HG02943 (cell line): ENCODE results near the gene KAT5.
"Not testable (repeated sequence)": the region's sequence is repeated elsewhere in the genome, so short reads cannot be mapped to it uniquely, and the experiment has no call there.

Experiments used
- ATAC-seq: cut with Tn5 transposase; IDR thresholded peaks from one replicate; pipeline ENCODE4 v1.9.1; 2021; ENCODE audit warnings: mild to moderate bottlenecking, low read depth, moderate library complexity; ENCODE audit not compliant: unreplicated experiment

KAT5 gene

DNA sequence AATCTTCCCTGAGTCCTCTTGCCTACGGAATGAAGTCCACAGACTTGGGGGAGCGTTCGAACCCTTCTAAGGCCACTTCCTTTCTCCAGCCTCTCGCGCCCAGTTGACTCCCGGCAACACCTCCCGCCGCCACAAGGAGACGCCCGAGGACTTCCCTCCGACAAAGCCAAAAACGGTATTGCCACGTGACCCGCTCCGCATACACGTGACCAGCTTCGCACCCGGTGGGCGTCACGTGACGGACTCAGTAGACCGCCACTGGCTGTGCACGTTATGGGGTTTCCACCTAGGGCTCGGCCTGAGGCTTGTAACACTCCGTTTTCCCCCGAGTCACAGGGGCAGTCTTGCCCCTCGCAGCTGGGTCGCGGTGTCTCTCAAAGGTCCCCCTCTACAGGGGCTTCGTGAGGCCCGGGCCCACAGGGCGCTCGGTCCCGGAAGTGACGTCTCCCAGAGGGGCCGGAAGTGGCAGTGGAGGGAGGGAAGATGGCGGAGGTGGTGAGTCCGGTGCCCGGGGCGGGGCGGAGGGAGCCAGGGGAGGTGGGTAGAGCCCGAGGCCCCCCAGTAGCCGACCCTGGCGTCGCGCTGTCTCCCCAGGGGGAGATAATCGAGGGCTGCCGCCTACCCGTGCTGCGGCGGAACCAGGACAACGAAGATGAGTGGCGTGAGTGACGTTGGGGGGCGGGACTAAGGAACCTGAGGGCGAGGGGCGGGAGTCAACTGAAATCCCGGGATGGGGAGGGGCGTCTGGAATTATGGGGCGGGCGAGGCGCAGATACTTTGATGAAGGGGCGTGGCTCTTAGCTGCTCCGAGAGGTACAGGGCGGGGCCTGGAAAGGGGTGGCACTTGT, at the start of gene KAT5:
Gene KAT5, plus strand, starts transcription at position 468 of the 848 bp plus-strand sequence. Its CDS starts 16 bp downstream, at position 484.
- ATAC-seq = peak; percentile 84

DNA sequence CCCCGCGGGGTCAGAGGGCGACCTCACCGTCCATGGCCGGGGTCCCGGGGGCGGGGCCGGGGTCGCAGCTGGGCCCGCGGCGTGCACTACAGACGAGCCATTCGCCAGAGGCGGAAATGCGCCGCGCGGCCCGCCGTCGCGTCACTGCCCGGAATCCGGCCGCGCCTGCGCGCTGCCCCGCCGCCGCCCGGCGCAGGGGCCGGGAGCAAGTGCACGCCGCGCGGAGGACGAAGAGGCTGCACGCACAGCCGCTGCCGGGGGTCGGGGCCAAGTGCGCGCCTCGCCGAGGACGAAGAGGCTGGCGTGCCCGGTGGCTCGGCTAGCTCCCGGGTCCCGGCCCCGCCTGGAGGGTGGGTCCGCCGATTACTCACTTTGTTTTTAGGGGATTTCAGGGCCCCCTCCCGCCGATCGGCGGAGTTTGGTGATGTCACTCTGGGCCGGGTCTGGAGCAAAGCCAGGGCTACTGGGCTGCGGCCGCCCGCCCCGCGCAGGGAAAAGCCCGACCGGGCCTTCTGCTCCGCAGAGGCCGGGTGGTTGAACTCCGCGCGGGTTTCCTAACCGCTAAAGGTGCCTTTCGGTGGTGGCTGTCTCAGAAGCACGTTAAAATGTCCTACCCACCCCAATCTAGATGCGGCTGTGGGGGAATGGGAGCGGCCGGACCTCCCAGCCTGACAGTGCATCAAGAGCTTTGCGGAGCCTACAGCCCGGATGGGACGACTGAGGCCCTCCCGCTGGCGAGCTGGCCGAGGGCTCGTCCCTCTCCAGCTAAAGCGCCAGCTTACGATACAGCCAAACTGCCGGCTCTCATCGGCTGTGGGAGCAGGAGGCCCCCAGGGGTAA, 49.0 kb upstream of the KAT5 start, which contains the start of gene RELA:
Gene RELA, minus strand, starts transcription at position 118 of the 840 bp plus-strand sequence. Its CDS starts 84 bp downstream, at position 34.
- peak; percentile 68 for ATAC-seq

DNA sequence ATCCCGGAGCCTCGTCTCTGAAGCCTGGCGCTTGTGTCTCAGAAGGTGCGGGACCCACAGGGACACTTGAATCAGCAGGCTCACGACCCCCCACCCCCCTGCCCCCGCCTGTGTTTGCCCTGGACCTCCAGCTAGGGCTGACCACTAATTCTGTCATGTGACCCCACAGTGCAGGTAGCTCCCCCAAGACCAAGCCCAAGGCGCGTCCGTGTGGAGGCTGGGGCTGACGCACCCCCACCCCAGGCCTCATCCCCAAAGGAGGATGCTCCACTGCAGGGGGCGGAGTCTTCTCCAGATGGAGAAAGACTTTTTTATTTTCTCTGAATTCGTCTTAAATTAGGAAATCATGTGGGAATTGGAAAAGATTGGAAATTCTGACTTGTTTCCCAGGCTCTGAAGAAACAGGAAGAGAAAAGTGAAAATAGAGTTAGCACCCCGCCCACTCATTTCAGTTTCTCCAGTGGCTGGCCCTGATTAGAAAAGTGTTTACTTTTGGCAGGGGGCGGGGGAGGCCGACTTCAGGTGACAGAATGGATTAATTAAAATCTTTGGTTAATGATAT, 48.3 kb upstream of the KAT5 start:
- no peak for ATAC-seq

DNA sequence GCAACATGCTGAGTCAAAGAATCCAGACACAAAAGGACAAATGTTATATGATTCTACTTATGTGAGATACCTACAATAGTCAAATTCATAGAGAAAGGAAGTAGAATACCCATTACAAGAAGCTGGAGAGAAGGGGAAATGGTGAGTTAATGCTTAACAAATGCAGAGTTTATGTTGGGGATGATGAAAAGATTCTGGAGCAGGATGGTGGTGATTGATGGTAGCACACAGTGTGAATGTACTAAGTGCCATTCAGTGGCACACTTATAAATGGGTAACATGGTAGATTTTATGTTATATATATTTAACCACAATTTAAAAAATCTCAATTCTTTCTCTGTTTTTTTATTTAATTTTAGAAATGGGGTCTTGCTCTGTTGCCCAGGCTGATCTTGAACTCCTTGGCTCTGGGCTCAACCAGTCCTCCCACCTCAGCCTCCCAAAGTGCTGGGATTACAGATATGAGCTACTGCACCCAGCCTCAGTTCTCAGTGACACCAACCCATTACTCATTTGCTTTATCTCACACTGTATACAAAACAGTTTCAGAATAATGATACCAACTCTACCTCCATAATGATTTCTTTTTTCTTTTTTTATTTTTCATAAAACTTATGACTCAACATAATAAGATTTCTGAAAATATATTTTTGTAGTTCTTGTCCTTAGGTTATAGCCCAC, 39.7 kb upstream of the KAT5 start:
- no peak for ATAC-seq

DNA sequence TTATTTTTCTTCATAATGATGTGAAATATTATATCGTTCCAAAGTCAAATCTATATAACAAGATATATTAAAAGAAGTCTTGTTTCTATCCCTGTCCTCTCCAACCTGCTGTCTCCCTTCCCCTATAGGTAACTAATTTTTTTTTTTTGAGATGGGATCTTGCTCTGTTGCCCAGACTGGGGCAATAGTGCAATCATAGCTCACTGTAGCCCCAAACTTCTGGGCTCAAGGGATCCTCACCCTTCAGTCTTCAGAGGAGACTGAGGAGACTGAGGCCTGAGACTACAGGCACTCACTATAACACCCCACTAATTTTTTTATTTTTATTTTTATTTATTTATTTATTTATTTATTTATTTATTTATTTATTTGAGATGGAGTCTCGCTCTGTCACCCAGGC, 39.1 kb upstream of the KAT5 start:
- ATAC-seq = no peak

DNA sequence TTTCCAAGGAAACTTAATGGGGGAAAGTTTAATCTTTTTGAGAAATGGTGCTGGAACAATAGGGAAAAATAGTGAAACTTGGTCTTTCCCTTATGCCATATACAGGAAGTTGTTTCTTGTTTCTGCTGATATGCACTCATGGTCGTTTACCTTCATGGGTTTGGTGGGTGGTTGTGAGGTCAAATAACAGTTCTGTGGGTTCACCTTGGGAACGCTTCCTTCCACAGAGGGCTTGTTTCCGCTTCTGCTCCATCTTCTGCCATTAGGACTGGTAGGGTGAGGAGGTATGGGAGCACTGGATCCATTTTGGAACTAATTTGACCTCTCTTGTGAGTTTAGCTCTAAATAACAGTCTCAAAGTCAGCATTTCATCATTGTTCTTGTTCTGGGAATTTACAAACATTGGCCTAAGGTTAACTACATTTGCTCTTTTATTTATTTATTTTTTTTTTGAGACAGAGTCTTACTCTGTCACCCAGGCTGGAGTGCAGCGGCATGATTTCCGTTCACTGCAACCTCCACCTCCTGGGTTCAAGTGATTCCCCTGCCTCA, 31.8 kb upstream of the KAT5 start:
- no peak for ATAC-seq

DNA sequence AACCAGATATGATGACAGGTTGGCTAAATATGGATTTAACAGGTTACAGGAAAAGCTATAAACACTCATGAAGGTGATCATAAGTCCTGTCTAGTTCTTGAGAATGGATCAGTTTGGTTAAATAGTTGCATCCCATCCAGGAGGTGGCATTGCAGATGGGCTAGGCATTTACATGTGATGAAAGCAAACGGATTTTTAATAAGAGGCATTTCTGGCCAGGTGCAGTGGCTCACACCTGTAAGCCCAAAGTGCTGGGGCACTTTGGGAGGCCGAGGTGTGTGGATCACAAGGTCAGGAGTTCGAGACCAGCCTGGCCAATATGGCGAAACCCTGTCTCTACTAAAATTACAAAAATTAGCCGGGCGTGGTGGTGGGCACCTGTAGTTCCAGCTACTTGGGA, 28.6 kb upstream of the KAT5 start:
- not testable (repeated sequence) for ATAC-seq

DNA sequence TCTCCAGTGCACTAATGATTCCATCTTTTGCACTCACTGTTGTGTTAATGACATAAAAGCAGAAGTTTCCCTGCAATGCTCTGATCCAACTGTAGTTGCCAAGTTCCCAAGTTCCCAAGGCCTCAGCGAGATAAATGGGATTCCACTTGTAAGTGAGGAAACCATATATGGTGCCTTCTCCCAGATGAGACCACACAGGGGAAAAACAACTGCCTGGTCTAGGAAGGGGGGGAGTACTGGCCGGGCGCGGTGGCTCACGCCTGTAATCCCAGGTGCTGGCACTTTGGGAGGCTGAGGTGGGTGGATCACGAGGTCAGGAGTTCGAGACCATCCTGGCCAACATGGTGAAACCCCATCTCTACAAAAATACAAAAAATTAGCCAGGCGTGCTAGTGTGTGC, 26.1 kb upstream of the KAT5 start:
- ATAC-seq = no peak

DNA sequence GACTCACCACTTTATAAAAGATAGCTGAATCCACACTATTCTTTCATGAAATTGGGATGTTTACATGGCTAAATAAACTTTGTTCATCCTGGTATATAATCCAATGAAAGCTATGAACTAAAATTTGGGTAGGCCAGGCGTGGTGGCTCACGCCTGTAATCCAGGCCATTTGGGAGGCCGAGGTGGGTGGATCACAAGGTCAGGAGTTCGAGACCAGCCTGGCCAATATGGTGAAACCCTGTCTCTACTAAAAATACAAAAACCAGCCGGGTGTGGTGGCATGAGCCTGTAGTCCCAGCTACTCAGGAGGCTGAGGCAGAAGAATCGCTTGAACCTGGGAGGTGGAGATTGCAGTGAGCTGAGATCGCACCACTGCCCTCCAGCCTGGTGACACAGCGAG, 20.2 kb upstream of the KAT5 start:
- ATAC-seq = not testable (repeated sequence)

DNA sequence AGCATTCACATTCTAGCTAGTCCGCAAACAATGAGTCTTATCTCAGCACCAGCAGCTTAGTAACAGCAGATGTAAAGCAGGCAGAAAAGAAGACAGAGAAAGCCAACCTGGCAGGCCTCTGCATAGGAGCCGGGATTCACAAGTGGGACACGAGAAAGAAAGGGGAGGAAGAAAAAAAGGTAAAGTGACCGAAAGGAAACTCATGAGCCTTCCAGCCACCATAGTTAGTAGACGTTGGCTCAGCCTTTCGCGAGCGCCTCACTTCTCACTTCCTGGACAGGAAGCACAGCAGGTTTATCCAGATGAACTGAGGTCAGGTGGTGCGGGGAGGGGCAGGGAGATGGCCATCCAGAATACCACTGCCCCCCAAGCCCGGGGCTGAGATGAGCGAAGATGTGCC, 19.7 kb upstream of the KAT5 start:
- no peak for ATAC-seq

DNA sequence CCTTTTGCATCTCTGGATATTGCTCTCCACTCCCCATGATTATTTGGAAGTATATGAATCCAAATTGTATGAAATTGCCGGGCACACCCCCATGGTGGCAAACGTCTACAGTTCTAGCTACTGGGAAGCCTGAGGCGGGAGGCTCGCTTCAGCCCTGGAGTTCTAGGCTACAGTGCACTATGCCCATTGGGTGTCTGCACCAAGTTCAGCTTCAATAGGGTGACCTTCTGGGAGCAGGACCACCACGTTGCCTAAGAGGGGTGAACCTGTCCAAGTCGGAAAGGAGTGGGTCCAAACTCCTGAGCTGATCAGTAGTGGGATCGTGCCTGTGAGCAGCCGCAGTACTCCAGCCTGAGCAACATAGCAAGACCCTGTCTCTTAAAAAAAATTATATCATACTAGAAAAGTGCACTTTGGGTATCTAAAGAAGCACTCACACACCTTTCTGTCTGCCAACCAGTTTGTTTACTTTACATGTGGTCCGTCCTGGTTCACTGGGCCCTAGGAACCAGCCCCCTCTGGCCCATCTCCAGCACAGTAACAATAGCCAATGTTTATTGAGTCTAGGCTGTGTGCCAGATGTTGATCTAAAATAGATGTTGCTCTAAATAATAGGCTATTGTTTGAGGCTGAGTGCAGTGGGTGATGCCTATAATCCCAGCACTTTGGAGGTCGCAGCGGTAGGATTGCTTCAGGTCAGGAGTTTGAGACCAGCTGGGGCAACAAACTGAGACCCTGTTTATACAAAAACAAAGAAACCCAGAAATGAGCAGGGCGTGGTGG, 16.4 kb upstream of the KAT5 start:
- no peak for ATAC-seq

DNA sequence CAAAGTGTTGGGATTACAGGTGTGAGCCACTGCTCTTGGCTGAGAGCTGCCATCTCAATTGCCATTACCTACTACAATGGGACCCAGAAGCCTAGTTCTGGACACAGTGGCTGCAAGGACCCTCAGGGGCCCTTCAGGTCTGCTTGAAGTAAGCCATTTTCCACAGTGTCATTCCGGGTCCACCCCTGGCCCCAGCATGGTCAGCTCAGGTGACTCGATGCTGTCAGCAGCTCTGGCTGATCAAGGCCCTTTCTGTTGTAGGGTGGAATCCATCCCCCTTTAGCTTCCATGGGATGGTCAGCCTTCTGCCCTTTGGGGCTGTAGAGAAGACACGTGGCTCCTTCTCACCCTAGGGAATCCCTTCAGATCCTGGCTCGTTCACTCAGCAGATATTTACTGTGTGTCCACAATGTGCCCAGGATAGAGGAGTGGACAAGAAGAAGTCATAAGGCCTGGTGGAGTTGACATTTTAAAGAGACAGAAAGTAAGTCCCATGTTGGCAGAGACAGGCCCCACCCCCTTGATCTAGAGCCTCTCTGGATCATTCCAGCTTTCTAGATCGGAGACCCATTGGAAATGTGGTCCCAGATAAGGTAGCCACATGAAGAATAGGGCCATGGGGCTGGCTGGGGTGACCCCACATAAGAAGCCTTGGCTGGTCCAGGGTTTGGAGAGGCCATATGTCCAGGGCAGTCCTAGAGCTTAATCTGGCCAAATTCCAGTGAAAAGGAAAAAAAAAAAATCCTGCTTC, 15.1 kb upstream of the KAT5 start:
- no peak for ATAC-seq

DNA sequence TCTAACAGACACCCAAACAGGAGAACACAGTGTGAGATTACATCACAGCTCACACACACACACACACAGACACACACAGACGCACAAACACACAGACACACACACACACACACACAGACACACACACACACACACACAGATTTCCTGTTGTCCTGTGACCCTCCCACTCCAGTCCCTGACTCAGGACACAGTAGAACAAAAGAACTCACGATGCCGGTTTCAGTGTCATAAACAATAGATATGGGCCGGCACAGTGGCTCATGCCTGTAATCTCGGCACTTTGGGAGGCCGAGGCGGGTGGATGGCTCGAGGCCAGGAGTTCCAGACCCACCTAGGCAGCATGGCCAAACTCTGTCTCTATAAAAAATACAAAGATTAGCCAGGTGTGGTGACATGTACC, 13.8 kb upstream of the KAT5 start:
- ATAC-seq = no peak

DNA sequence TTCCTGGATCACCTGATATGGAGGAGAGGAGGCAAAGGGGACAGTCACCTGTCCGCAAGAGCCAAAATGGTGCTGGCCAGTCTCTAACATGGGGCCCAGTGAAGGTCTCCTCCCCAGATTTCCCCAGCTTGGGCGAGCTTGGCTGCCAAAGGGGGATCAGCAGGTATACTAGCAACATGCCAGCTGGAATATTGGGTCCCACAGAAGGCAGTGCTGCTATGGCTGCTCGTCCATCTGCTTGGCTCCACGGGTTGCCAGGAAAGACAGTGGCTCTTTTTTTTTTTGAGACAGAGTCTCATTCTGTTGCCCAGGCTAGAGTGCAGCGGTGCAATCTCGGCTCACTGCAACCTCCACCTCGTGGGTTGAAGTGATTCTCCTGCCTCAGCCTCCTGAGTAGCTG, 12.7 kb upstream of the KAT5 start:
- no peak for ATAC-seq

DNA sequence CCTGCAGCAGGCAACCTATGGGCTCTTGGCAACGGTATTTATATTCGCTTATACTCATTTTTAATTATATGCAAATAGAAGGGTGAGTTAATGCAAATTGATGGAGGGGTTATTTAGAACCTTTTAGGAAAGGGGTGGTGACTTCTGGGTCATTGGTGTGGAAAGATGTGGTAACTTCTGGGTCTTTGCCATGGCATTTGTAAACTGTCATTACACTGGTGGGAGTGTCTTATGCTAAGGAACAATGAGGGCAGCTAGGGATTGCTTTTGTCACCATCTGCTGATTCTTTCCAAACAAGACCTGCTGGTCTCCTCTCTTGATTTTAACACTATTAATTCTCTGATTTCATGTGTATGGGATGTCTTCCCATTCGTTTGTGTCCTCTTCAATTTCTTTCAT, 11.7 kb upstream of the KAT5 start:
- no peak for ATAC-seq

DNA sequence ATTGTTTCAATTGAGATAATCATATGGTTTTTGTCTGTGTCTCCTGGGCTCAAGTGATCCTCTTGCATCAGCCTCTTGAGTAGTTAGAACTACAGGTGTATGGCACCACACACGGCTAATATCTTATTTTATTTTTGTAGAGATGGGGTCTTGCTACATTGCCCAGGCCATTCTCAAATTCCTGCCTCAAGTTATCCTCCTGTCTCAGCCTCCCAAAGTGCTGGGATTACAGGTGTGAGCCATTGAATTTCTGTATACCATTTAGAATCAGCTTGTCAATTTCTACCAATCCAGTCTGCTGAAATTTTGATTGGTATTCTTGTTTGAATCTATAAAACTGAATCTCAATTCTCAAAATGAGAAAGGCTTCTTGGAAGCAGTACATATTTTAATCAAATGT, 10.4 kb upstream of the KAT5 start:
- ATAC-seq = no peak

DNA sequence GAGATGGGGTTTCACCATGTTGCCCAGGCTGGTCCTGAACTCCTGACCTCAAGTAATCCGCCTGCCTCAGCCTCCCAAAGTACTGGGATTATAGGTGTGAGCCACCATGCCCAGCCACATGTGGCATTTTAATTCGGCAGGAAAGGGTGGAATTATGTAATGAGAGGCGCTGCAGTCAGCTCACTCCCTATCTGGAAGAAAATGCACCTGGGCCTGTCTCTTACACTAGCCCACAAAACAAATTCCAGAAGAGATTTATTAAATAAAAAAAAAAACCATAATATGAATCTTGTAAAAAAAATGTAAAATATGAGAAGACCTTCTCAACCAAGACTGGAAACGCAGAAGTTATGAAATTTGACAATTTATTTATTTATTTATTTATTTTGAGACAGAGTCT, 8.2 kb upstream of the KAT5 start:
- no peak for ATAC-seq

DNA sequence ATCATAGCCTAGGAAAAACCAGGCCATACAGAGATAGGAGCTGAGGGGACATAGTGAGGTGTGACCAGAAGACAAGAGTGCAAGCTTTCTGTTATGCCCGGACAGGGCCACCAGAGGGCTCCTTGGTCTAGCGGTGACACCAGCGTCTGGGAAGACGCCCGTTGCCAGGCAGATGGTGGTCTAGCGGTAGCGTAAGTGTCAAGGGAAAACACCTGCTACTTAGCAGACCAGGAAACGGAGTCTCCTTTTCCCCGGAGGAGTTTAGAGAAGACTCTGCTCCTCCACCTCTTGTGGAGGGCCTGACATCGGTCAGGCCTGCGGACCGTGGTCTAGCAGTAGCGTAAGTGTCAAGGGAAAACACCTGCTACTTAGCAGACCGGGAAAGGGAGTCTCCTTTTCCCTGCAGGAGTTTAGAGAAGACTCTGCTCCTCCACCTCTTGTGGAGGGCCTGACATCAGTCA, 5.7 kb upstream of the KAT5 start:
- not testable (repeated sequence) for ATAC-seq

DNA sequence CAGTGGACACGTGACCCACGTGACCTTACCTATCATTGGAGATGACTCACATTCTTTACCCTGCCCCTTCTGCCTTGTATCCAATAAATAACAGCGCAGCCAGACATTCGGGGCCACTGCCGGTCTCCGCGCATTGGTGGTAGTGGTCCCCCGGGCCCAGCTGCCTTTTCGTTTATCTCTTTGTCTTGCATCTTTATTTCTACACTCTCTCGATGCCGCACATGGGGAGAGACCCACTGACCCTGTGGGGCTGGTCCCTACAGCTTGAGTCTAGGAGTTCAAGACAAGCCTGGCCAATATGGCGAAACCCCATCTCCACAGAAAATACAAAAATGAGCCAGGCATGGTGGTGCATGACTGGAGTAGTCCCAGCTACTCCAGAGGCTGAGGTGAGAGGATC, 5.0 kb upstream of the KAT5 start:
- ATAC-seq = not testable (repeated sequence)
